NCI-H748 treated with DMSO at 0.1 percent for 48 hours (cell line): ENCODE measurements around the gene DEK.
"Not testable (repeated sequence)": the region's sequence is repeated elsewhere in the genome, so short reads cannot be mapped to it uniquely, and the experiment has no call there.

ENCODE experiments used
- DNase-seq: peaks from one replicate; lab custom pipeline; 2025; lab: John Stamatoyannopoulos, UW

Gene DEK

DNA sequence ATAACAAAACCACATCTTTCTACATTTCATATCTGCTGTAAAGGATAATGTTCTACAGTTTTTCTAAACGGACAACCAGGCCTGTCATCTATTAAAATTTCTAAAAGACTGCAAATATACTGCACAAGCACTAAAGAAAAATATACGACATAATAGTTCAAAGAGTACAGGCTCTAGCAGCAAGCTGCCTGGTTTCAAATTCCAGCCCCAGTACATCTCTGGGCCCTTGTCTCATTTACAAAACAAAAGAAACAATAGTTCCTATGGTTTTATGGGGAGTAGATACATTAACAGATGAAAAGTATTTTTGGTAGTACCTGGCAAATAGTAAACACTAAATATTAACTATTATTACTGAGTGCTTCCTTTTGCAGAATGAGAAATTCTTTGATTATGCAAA lies 24.1 kb downstream of the DEK start:
- DNase-seq = no peak

DNA sequence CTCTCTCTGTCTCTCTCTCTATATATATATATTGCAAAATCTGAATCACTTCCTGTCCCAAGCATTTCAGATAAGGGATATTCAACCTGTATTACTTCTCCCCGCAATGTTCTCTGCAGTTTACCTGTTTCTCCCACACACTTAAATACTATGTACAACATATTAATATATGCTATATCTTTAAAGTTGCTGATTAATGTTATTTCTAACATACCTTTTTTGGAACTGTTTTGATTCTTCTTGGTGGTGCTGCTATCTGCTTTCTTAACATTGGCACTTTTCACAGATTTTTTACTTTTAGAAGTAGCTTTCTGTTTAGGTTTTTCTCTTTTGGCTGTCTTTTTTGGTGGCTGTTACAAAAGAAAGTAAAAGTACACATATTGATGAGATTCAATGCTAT lies 27.2 kb downstream of the DEK start:
- DNase-seq = no peak

DNA sequence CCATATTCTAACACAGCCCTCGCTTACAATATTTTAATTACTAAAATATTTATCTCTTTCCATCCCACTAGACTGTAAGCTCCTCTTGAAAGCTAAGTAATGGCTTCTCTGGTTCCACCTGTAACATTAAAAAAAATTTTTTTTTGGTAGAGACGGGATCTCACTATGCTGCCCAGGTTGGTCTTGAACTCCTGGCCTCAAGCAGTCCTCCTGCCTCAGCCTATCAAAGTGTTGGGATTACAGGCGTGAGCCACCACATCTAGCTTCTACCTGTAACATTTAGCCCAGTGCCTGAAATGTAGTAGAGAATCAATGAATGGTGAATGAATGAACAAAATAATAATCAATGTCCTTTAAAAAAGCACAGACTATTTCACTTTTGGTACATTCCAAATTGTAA lies 28.8 kb downstream of the DEK start:
- no peak for DNase-seq

- no peak for DNase-seq
These were observed 29.8 kb downstream of the DEK start for GRCh38 chr6:18234564-18234963.

DNA sequence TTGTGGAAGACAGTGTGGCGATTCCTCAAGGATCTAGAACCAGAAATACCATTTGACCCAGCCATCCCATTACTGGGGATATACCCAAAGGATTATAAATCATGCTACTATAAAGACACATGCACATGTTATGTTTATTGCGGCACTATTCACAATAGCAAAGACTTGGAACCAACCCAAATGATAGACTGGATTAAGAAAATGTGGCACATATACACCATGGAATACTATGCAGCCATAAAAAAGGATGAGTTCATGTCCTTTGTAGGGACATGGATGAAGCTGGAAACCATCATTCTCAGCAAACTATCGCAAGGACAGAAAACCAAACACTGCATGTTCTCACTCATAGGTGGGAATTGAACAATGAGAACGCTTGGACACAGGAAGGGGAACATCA lies 30.6 kb downstream of the DEK start:
- DNase-seq = not testable (repeated sequence)

DNA sequence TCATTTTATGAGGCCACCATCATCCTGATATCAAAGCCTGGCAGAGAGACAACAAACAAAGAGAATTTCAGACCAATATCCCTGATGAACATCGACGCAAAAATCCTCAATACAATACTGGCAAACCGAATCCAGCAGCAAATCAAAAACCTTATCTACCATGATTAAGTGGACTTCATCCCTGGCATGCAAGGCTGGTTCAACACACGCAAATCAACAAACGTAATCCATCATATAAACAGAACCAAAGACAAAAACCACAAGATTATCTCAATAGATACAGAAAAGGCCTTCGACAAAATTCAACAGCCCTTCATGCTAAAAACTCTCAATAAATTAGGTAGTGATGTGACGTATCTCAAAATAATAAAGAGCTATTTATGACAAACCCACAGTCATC lies 32.5 kb downstream of the DEK start:
- not testable (repeated sequence) for DNase-seq

DNA sequence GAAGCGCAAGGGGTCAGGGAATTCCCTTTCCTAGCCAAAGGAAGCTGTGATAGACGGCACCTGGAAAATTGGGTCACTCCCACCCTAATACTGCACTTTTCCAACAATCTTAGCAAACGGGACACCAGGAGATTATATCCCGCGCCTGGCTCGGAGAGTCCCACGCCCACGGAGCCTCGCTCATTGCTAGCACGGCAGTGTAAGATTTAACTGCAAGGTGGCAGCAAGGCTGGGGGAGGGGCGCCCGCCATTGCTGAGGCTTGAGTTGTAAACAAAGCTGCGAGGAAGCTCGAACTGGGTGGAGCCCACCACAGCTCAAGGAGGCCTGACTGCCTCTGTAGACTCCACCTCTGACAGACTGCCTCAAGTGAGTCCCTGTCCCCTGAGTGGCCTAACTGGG lies 35.7 kb downstream of the DEK start:
- not testable (repeated sequence) for DNase-seq

DNA sequence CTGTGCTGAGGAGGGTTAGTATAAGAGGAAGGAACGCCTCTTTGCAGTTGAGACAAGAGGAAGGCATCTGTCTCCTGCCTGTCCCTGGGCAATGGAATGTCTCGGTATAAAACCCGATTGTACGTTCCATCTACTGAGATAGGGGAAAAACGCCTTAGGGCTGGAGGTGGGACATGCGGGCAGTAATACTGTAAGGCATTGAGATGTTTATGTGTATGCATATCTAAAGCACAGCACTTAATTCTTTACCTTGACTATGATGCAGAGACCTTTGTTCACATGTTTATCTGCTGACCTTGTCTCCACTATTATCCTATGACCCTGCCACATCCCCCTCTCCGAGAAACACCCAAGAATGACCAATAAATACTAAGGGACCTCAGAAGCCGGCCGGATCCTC lies 37.2 kb downstream of the DEK start:
- DNase-seq = not testable (repeated sequence)

- DNase-seq = not testable (repeated sequence)
These were observed 37.8 kb downstream of the DEK start for GRCh38 chr6:18226451-18227105.

- no peak for DNase-seq
These were observed 43.1 kb downstream of the DEK start for GRCh38 chr6:18221288-18221615.

- DNase-seq = no peak
These were observed 44.7 kb downstream of the DEK start for GRCh38 chr6:18219591-18219990.

DNA sequence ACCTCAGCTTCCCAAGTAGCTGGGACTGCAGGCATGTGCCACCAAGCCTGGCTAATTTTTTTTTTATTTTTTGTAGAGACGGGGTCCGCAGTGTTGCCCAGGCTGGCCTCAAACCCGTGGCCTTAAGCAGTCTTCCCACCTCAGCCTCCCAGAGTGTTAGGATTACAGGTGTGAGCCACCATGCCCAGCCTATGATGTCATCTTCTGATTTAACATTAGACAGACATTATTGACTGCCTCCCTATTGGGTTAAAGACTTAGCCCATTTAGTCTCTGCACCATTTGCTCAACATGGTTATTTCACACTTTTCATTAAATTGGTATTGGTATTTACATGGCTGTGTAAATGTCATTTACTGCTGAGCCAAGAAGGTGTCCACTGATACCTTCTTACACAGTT lies 46.1 kb downstream of the DEK start:
- no peak for DNase-seq

- DNase-seq = no peak
These were observed 47.9 kb downstream of the DEK start for GRCh38 chr6:18216411-18216810.

GRCh38 chr6:18215436-18215835 lies 48.9 kb downstream of the DEK start:
- no peak for DNase-seq

DNA sequence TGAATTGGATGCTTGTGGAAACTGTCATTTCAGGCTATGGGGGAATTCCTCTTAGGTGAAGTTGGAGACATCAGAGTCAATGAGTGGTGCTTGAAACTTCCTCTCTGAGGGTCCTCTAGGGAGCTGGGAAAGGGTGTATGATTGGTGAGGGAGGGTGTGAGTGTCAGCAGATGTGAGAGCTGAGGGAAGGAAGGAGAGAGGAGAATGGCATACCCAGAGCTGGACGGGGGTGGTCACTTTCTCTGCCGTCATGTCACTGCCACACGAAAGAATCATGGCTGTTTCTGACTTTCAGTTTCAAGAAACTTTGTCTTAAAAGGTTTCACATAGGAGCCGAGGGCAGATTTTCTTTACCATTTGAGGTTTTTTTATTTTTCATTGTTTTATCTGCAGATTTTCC lies 50.3 kb downstream of the DEK start:
- DNase-seq = no peak

- no peak for DNase-seq
These were observed 50.9 kb downstream of the DEK start for GRCh38 chr6:18213439-18213838.

DNA sequence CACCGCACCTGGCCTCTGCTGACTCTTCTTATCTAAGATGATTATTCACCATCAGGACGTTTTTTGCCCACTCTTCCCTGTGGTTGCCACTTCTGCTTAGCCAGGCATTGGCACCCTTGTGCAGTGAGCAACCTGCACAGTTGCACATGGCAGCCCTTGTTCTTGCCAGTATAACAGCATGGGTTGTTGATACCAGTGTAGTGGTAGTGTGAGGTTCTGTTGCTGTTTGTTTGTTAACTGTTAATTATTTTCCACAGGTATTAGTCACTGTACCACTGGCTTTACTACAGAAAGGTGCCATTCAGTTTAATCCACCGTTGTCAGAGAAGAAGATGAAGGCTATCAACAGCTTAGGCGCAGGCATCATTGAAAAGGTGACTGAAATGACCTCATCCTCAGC lies 52.1 kb downstream of the DEK start:
- no peak for DNase-seq

DNA sequence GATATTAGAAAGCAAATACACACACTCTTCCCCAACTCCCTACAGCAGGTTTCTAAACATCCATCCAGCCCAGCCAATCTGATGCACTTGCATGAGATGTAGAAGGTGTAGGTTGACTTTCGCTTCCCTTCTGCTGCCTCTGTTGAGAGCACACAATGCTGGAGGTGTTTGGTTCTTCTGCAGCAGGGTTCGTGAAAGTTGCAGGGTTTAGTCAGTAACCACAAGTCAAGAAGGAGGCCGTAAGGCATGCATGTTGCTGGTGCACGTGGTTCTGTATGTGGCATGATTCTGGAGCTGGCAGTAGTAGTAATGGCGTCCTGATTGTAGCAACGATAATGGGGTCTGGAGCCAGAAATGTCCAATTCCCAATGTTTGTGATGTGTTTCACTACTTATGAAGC lies 53.0 kb downstream of the DEK start:
- DNase-seq = no peak

GRCh38 chr6:18210707-18211106 lies 53.6 kb downstream of the DEK start:
- DNase-seq = no peak

GRCh38 chr6:18209539-18210197 lies 54.7 kb downstream of the DEK start:
- DNase-seq = peak; percentile 20

GRCh38 chr6:18208778-18209177 lies 55.6 kb downstream of the DEK start:
- DNase-seq = not testable (repeated sequence)

DNA sequence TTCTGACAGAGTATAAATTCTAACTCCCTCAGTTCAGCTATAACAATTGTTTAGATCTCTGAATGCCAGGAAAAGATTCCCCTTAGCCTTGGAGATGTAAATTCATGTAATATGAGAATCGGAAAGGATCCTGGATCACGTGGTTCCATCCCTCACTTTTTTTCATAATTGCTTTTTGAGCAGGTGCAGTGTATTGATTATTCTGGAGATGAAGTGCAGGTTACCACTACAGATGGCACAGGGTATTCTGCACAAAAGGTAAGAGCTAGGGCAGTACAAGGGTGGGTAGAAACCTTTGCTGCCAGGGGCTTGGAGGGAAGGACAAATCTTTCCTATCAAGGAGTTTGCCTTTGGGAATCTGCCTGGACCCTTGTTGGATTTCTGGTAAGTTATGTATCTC lies 56.4 kb downstream of the DEK start:
- peak; percentile 79 for DNase-seq

- DNase-seq = no peak
These were observed 56.9 kb downstream of the DEK start for GRCh38 chr6:18207438-18207837.

DNA sequence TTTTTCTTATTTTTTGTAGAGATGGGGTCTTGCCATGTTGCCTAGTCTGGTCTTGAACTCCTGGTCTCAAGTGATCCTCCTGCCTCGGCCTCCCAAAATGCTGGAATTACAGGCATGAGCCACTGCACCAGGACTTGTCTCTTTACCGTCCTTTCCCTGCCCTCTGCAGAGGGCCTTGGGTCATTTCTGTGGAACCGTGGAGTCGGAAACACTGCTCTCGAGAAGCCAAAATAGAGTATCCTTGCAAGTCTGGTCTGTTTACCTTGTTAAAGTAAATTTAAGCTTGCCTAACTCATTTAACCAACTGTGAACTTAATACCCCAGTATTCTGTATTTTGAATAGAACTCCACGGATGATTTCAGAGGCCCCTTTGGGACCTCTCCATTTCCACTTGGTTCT lies 57.7 kb downstream of the DEK start:
- DNase-seq = no peak
